ENCODE measurements around the gene WTIP.
A peak's percentile ranks its signal among the peaks of the same experiment; 100 is the strongest.

Gene WTIP

DNA sequence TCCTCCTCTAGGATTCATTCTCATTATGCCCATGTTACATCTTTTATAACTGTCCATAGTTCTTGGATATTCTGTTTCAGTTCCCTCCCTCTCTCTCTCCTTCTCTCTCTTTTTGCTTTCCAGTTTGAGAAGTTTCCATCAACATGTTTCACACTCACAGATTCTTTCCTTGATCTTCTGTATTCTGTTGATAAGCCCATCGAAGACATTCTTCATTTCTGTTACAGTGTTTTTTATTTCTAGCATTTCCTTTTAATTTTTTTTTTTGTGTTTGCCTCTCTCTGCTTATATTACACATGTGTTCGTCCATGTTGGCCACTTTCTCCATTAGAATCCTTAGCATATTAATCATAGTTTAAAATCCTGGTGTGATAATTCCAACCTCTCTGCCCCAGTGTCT lies 68.3 kb downstream of the WTIP start:
- no peak overlapping the region for H3K4me2 ChIP-seq (ENCODE audit: low read depth, low read length, poor library complexity, severe bottlenecking)
- H3K9ac ChIP-seq (ENCODE audit: low read length): no peak overlapping the region
- no peaks in the 10 kb centered on the region for H3F3A ChIP-seq (ENCODE audit: insufficient read depth)
- H4K20me1 ChIP-seq (ENCODE audit: low read depth, low read length): no peaks in the 10 kb centered on the region
- no peak overlapping the region for H2AFZ ChIP-seq (ENCODE audit: low read depth, low read length, severe bottlenecking)
- H3K4me3 ChIP-seq (ENCODE audit: insufficient read depth, low read length, poor library complexity, severe bottlenecking): no peak overlapping the region
- H3K36me3 ChIP-seq (ENCODE audit: low read length): no peaks in the 10 kb centered on the region
- H3K27me3 ChIP-seq (ENCODE audit: low read length): no peaks in the 10 kb centered on the region
- H3K27ac ChIP-seq (ENCODE audit: low read depth, low read length): no peak overlapping the region
- 0 out of 2 replicates have a peak, but pooled peaks cover 5% of the 10 kb centered on the region for H3K9me3 ChIP-seq (ENCODE audit: insufficient read depth, low read length)
- H3K79me2 ChIP-seq (ENCODE audit: insufficient read depth, low read length): no peaks in the 10 kb centered on the region
- TF ChIP-seq, protein P1, sequence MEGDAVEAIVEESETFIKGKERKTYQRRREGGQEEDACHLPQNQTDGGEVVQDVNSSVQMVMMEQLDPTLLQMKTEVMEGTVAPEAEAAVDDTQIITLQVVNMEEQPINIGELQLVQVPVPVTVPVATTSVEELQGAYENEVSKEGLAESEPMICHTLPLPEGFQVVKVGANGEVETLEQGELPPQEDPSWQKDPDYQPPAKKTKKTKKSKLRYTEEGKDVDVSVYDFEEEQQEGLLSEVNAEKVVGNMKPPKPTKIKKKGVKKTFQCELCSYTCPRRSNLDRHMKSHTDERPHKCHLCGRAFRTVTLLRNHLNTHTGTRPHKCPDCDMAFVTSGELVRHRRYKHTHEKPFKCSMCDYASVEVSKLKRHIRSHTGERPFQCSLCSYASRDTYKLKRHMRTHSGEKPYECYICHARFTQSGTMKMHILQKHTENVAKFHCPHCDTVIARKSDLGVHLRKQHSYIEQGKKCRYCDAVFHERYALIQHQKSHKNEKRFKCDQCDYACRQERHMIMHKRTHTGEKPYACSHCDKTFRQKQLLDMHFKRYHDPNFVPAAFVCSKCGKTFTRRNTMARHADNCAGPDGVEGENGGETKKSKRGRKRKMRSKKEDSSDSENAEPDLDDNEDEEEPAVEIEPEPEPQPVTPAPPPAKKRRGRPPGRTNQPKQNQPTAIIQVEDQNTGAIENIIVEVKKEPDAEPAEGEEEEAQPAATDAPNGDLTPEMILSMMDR (IDR thresholded peaks at IDR 0.05; ENCODE audit: insufficient read depth, low read length, poor library complexity, severe bottlenecking): no peak
- no peak for TF ChIP-seq EZH2phosphoT487 (conservative IDR thresholded peaks at IDR 0.05; ENCODE audit: low read length)
- H3K9me2 ChIP-seq (replicated peaks; ENCODE audit: insufficient read depth, low read length): no peaks in the 10 kb centered on the region

DNA sequence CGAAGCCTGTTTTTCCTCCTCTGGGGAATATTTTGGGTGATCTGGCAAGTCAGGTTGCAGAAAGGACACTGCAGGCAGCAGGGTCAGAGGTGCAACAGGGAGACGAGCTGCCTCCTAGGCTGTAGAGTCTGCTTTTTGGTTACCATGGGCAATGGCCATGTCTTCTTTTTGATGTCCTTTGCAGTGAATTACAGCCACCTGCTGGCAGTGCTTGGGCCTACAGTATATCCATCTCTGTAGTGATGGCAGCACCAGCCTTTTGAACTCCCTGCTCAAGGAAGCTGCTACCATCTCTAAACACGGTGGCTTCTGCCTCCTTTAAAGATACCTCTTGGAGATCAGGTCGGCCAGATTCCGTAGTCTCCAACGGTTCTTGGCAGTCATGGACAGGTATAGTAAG lies 73.9 kb downstream of the WTIP start:
- no peaks in the 10 kb centered on the region for H3K9me2 ChIP-seq (replicated peaks; ENCODE audit: insufficient read depth, low read length)
- H3K4me2 ChIP-seq (ENCODE audit: low read depth, low read length, poor library complexity, severe bottlenecking): no peak overlapping the region
- H3K79me2 ChIP-seq (ENCODE audit: insufficient read depth, low read length): no peaks in the 10 kb centered on the region
- no peak overlapping the region for H3K9ac ChIP-seq (ENCODE audit: low read length)
- no peak overlapping the region for H3K27ac ChIP-seq (ENCODE audit: low read depth, low read length)
- H2AFZ ChIP-seq (ENCODE audit: low read depth, low read length, severe bottlenecking): no peak overlapping the region
- no peaks in the 10 kb centered on the region for H4K20me1 ChIP-seq (ENCODE audit: low read depth, low read length)
- no peaks in the 10 kb centered on the region for H3F3A ChIP-seq (ENCODE audit: insufficient read depth)
- H3K9me3 ChIP-seq (ENCODE audit: insufficient read depth, low read length): 0 out of 2 replicates have a peak, but pooled peaks cover under 1% of the 10 kb centered on the region
- no peak for TF ChIP-seq EZH2phosphoT487 (conservative IDR thresholded peaks at IDR 0.05; ENCODE audit: low read length)
- TF ChIP-seq, protein P1 (IDR thresholded peaks at IDR 0.05; ENCODE audit: insufficient read depth, low read length, poor library complexity, severe bottlenecking): no peak
- H3K4me3 ChIP-seq (ENCODE audit: insufficient read depth, low read length, poor library complexity, severe bottlenecking): no peak overlapping the region
- H3K27me3 ChIP-seq (ENCODE audit: low read length): no peaks in the 10 kb centered on the region
- H3K36me3 ChIP-seq (ENCODE audit: low read length): no peaks in the 10 kb centered on the region

DNA sequence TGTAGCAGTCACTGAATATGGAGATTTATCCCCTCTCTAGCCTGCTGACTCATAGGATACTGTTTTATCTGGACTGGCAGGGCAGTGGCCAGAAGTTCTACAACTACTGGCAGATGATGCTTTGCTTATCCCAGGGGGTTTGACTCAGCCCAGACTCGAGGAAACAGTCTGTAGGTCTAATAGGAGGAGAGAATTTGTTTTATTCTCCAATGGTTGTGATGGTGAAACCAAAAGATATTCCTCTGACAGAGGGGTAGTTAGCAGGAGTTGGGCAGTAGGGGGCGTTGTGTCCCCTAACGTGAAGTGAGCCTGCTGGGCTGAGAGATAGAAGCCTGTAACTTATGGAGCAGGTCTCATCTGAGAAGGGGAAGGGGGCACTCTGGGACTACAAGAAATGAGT lies 74.9 kb downstream of the WTIP start:
- Histone ChIP-seq H3K27me3 (ENCODE audit: low read length) (no peaks in the 10 kb centered on the region), H3K4me3 (ENCODE audit: insufficient read depth, low read length, poor library complexity, severe bottlenecking) (no peak overlapping the region), H3K9ac (ENCODE audit: low read length) (no peak overlapping the region), H3F3A (ENCODE audit: insufficient read depth) (no peaks in the 10 kb centered on the region), H3K79me2 (ENCODE audit: insufficient read depth, low read length) (no peaks in the 10 kb centered on the region), H2AFZ (ENCODE audit: low read depth, low read length, severe bottlenecking) (no peak overlapping the region), H3K9me3 (ENCODE audit: insufficient read depth, low read length) (no peaks in the 10 kb centered on the region), H3K9me2 (replicated peaks; ENCODE audit: insufficient read depth, low read length) (no peaks in the 10 kb centered on the region), H3K36me3 (ENCODE audit: low read length) (no peaks in the 10 kb centered on the region), H3K4me2 (ENCODE audit: low read depth, low read length, poor library complexity, severe bottlenecking) (no peak overlapping the region), H3K27ac (ENCODE audit: low read depth, low read length) (no peak overlapping the region), H4K20me1 (ENCODE audit: low read depth, low read length) (no peaks in the 10 kb centered on the region)
- no peak for TF ChIP-seq EZH2phosphoT487 (conservative IDR thresholded peaks at IDR 0.05; ENCODE audit: low read length)
- TF ChIP-seq, protein P1 (IDR thresholded peaks at IDR 0.05; ENCODE audit: insufficient read depth, low read length, poor library complexity, severe bottlenecking): peak; percentile 52

Data from SU-DHL-6 (cell line).